Lower leg skin (tissue), 3 donors: ENCODE data around the gene GNLY.

Experiments
- CTCF ChIP-seq, 3 donors: fragments of 450-650 bp; IDR thresholded peaks; one replicate each; pipeline ENCODE4 v1.5.1; 2016; ENCODE audit warnings: antibody characterized with exemption in 3 of 3, mild to moderate bottlenecking in 3 of 3, moderate library complexity in 2 of 3
- POLR2A ChIP-seq, 2 donors: fragments of 450-650 bp; IDR thresholded peaks; one replicate each; pipeline ENCODE4 v1.6.1; 2016 to 2017; ENCODE audit warnings: antibody characterized with exemption in 2 of 2, mild to moderate bottlenecking in 1 of 2, moderate library complexity in 1 of 2

- TF ChIP-seq CTCF (IDR thresholded peaks at IDR 0.05) (no peak), POLR2A (IDR thresholded peaks at IDR 0.05) (no peak)
Observed at GRCh38 chr2:85695691-85696668, 1.8 kb downstream of the GNLY start.
